DLD1 (cell line): ENCODE measurements around the gene PDGFD.

Experiments
- in situ Hi-C: cut with HindIII; loops from 2 replicates; pipeline ENCODE4 v1.10.0; 2017; ENCODE audit warnings: low sequenced_read_pairs

Gene PDGFD

DNA sequence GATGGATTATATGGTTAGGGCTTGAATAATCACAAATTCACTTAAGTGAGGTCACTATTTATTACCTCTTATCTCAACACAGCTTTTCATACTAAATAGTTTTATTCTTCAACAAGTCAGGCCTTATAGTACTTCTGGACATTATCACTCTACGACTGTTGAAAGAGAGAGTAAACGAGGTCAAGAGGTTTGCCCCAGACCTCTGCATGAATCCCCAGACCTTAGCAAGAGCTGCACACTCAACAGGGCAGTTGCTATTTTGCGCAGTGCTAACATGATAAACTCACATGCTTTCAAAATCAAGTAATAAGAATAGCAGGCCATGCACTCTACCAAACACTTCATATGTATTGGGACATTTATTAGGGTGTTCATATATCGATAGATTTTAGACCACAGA lies 67.0 kb downstream of the PDGFD start:
- in situ Hi-C loops: no loop called here

DNA sequence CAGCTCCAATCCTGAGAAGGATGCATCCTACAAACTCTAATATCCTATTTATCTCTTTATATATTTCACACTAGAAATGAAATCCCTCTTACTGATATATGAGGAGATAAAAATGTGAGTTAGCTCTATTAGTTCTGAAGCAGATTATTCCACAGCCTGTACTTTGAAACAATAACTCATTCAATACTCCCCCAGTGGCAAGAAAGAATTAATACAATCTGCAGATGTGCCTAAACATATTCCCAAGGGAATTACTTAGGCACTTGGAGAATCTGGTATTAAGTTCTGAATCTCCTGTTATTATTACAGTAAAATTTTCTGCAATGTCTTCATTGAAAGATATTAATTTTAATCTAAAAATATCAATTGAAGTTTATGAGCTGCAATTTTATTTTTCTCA lies 68.2 kb downstream of the PDGFD start:
- in situ Hi-C loops: no loop called here

GRCh38 chr11:104094576-104094975 lies 69.4 kb downstream of the PDGFD start:
- in situ Hi-C loops: no loop called here

DNA sequence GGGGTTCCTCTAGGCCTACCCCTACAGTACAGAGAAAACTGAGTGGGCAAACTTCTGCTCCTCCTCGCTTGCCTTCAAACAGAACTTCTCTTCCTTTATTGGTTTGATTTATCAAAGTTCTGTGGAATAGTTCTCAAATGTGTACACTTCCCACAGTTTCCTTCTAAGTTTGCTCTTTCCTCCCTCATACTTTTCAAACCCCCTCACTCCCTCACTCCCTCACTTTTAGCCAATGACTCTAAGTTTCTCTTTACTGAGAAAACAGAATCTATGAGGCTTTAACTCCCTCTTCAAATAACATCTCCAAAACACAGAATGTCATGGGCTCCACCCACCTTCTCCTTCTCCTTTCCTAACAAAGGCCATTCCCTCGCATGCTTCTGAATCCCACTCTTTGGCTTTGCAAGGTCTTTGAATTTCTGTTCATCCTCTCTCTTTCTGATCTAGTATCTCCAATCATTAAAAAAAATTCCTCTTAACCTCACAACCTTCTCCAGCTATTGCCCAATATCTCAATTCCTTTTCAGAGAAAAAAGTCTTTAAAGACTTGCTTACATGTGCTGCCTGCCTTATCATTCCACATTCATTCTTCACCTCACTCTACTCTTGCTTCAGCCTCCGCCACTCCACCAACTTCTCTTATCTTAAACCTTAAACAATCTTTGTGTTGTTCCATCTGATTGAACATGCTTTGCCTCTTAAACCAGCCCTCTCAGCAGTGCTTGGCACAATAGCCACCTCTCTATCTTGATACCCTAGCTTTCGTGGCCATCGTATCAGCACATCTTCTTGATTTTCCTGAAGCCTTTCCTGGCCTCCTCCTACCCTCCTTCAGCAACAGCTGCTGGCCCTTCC lies 70.3 kb downstream of the PDGFD start:
- in situ Hi-C loops: no loop called here

DNA sequence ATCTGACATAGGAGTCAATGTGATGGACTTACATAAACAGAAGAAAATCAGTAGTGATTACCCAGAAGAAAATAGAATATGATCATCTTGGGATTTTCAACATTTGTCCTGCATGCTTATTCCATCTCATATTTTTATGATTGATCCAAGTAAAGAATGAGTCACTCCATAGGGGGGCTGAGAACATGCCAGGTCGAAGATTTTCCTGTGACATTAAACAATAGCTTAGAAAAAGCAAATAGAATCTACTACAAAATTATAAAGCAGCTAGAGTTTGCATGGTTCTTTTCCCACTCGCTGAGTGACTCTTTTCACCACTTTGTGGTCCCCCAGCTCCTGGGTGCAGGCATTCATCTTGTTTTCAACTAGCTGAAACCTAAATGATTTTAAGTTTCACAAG lies 71.2 kb downstream of the PDGFD start:
- in situ Hi-C loops: no loop called here

DNA sequence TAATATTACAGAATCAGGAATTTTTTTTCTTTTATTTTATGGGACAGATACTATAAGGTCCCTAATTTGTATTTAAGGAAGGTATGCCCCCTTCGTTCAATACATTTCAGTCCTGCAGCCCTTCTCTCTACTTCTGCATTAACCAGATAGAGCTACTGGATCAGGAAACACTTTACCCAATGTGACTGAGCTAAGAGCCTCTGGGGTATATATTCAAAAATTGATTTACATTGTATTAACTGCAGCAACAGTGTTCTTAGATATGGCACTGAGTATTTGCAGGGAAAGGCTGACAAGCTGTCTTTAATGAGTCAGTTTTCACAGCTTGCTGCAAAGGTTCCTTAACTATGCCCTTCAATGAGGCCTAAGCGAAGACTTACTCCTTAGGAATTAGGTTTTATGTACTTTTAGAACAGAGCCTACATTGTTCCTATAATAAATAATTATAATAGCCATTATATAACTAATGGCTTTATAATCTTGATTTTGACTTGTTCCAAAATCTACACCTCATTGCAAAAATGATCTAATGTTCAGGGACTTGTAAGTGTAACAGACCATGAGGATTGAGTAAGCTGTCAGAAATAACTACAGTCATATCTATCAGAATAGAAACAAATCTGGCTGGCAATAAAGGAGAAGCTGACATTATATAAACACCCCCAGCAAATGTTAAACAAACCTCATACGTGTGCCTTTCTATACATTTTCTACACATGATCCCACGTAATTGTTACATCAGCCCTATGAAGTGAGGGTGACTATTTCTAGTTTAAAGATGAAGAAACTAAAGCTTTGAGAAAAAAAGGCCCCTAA lies 72.5 kb downstream of the PDGFD start:
- in situ Hi-C loops: no loop called here

- in situ Hi-C loops: no loop called here
These were observed 73.2 kb downstream of the PDGFD start for GRCh38 chr11:104090767-104091166.

- in situ Hi-C loops: no loop called here
These were observed 74.5 kb downstream of the PDGFD start for GRCh38 chr11:104089481-104089880.

- in situ Hi-C loops: no loop called here
These were observed 77.3 kb downstream of the PDGFD start for GRCh38 chr11:104086621-104087020.

- in situ Hi-C loops: no loop called here
These were observed 85.0 kb downstream of the PDGFD start for GRCh38 chr11:104078995-104079394.

DNA sequence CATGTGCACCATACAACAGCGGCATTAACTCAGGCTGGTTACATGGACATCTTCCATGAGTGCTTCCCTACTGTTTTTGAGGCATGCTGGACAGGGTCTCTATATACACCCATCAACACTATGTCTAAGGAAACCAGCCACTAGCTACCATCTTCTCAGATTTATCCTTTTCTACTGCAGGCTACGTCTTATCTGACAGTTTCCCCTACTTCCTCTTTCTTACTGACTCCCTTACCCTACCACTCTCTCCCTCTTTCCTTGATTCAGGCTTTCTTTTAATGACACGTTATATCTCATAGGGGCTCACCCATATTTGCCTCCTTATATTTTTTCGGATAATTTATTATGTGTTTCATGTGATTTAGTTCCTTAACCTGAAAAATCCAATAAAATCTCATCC lies 85.7 kb downstream of the PDGFD start:
- in situ Hi-C loops: no loop called here

DNA sequence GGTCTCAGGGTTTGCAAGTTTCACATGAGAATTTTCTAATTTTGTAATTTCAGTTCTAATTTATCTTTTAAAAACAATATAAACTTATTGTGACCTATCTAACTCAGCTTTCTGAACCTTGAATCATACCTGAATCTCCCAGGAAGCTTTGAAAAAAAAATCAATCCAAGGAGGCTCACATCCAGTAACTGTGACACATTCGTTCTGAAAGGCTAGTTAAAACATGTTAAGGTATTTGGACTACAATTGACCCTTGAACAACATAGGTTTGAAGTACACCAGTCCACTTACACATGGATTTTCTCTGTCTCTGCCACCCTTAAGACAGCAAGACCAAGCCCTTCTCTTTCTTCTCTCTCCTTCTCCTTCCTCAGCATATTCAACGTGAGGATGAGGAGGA lies 87.5 kb downstream of the PDGFD start:
- in situ Hi-C loops: no loop called here

DNA sequence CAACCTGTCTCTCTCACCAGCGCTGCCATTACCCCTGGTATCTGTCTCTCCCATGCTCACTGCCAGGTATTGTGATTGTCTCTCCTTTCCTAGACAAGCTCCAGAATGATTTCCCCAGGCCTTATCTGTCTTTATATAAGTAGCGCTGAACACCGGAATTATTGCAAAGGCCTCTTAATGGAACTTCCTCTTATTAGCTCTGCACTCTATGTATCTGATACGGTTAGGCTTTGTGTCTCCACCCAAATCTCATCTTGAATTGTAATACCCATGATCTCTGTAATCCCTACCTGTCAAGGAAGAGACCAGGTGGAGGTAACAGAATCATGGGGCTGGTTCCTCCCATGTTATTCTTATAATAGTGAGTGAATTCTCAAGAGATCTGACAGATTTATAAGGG lies 88.2 kb downstream of the PDGFD start:
- in situ Hi-C loops: no loop called here

DNA sequence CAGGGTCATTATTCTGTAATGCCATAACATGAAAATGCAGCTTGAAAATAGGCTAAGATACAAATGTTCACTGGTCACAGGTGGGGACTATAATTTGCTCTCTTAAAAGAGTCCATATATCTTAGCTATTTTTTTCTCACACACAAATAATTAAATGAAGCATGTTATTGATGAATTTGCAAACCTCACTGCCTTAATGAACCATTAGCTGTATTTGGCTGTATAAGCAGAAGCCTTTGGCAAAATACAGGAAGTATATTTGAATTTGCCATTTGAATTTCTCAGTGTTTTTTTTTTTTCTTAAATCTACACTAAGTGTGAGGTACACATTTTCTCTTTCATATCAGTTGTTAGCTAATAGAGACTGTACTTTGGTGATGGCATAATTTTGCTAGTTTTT lies 88.9 kb downstream of the PDGFD start:
- in situ Hi-C loops: no loop called here

GRCh38 chr11:104073950-104074705 lies 89.8 kb downstream of the PDGFD start:
- in situ Hi-C loops: no loop called here

DNA sequence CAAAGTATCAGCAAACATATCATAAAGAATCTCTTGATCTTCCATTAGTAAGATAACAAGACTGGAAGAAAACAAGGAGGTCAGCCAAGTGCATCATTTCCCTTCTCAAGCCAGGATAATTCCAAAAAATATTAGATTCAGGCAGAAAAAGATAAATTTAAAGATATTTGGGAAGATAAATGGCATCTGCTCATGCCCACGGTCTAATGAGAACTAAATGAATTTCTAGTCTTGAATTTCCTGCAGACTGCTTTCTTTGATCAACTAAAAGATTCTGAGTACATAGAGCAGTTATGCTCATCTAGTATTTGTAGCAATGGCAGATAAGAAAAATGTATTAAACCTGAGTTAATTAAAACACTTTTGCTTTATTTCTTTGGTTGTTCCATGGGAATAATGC lies 96.4 kb downstream of the PDGFD start:
- in situ Hi-C loops: no loop called here

DNA sequence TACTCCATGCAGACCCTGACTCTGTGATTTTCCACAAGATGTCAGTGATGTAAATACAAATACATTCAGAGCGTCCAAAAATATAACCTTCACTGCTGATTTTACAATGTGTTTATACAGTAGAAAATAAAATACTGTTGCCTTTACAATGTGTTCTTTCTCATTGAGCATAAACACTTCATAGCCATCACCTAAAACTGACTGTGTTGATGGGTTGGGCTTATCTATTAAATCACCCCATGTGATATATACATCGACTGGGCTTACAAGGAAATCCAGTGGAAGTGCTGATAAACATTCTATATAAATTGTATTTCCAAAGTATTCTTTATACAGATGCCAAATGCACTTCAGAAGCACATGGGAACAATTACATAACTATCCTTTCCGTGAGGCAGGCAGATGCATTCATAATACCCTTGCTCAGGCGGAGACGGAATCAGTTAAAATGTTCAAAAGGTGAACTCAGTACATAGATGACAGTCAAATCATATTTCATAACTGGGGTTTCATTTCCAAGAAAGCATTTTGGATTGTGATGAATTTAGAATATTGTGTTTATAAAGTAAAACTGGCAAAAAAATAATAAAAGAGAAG lies 99.8 kb downstream of the PDGFD start:
- in situ Hi-C loops: no loop called here

DNA sequence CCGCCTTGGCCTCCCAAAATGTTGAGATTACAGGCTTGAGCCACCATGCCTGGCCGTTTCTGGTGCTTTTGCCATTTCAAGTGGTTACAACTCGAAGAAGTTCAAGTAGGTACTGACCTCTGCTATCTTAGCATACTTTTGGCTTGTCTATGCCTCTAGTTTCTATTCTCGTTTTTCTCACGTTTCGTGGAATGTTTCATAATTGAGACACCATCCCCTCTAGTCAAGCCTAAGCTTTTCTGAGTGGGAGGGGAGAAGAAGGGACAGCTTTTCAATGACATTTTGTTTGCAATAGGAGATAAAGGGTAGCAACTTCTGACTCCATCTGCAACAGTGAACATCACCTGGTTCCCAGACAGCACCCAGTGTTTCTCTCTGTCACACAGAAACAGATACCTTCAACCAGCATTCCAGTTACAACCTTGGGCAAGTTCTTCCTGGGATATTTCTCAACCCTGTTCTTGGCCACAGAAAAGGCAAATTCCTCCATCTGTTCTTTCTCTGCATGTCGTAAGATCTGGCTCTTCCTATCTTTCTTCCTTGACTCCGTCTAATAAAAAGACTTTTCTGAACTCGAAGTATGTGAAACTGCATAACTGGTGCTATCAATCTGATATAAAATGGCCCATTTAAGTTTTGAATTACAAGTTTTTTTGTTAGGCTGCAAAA lies 102.0 kb downstream of the PDGFD start:
- in situ Hi-C loops: no loop called here

DNA sequence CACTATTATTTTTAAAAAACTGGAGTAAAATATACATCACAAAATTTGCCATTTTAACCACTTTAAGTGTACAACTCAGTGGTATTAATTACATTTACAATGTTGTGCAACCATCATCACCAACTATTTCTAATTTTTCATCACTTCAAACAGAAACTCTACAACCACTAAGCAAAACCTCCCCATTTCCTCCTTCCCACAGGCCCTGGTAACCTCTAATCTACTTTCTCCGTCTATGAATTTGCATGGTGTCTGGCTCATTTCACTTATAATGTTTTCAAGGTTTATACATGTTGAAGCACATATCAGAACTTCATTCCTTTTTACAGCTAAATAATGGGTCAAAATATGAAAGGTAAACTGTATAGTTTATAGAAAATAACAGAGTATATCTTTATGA lies 103.1 kb downstream of the PDGFD start:
- in situ Hi-C loops: no loop called here

DNA sequence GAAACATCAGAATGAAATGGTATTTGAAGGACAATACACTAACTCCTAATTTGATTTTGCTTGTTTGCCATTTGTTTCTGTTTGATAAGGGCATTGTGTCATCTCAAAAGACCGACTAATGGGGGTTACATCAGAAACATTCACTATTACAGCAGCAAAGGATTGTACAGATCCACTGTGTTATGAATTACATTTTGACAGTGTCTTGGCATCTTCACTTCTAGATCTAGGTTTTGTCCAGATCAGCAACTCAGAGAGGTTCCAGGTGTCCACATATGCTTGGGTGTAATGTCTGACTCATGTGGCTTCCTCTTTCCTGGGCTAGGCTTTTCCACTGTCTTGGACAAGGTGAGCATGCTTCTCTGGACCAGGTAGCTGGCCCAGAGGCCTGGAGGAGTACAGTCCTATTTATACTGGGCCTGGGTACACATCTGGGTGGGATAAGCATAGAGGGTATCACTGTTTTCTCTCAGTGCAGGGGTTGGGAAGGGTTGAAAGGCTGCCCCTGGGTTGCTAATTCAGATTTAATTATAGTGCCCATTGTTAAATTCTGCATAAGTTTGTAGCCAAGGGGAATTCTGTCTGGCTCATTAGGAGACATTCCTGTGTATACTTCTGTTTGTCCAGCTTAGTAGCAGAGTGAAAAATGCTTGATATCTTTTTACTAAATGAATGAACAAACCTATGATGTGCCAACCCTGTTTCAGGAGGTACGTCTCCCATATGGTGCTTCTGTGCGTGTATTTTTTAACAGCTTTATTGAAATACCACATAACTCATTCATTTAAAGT lies 103.7 kb downstream of the PDGFD start:
- in situ Hi-C loops: no loop called here
